Measurements from ENCODE around the gene KRTAP5-2. TPM values are rescaled to one million over a fixed set of nuclear protein-coding genes. Genes with fewer than 3 reads are reported as not detected.

KRTAP5-2 gene
- total RNA-seq, 1 donor from 2014 or later, result not detected

DNA sequence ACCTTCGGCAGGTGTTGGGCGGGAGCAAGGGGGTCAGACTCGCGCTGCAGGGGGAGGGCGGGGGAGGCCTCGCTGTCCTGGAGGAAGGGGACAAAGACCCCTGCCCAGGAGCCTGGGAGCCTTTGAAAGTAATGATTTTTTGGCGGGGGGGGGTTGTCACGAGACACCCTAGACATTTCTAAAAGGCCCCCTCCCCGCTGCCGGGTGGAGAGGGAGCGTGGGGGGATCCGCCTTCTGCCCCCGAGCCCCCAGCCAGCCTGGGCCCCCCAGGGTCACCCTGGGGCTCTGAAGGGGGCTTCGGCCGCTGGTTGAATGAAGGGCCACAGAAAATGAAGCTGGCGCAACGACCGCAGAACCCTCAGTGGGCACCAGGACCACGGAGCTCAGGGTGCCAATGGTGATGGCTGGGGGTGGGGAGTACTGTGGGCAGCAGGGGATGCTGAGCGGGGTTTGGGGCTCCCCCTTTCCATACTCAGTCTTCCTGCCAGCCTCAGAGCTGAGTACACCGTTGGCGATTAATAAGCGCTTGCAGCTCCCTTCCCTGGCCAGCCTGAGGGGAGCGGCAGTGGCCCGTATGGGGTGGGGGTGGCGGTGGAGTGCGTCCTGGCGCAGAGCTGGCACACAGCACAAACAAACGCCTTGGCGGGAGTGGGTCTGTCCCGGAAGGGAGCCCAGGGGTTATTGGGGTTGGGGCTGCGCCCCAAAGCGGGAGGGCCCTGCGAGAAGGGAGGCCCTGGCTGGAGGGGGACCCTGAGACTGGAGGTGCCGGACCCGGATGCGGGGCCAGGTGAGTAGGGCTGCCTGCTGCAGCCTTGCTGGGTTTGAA is 24.8 kb downstream of the KRTAP5-2 start:
- Histone ChIP-seq H3K27ac (ENCODE audit: low read depth, low read length) (no peak overlapping the region), H2AFZ (ENCODE audit: low read depth, low read length) (no peak overlapping the region), H3K36me3 (ENCODE audit: insufficient read depth, low read length) (no peaks in the 10 kb centered on the region), H3K4me1 (ENCODE audit: insufficient read depth, low read length) (no peaks in the 10 kb centered on the region), H4K20me1 (ENCODE audit: insufficient read depth, low read length) (peaks cover 42% of the 10 kb centered on the region), H3K9ac (ENCODE audit: low read length) (peak overlapping the region; percentile 78), H3K9me3 (ENCODE audit: insufficient read depth, low read depth, low read length) (no peaks in the 10 kb centered on the region), H3K4me2 (ENCODE audit: low read length) (peak overlapping the region; percentile 81), H3K4me3 (ENCODE audit: insufficient read depth, low read depth, low read length) (peak overlapping the region; percentile 37), H3K27me3 (ENCODE audit: insufficient read depth, low read length) (peaks cover 14% of the 10 kb centered on the region), H3K79me2 (ENCODE audit: insufficient read depth, low read length) (peaks cover 31% of the 10 kb centered on the region)
- Mint-ChIP-seq H3K27ac (ENCODE audit: unreplicated experiment) (no peak overlapping the region), H3K4me1 (ENCODE audit: low read depth, unreplicated experiment) (peaks cover 5% of the 10 kb centered on the region), H3K4me3 (ENCODE audit: unreplicated experiment) (peak overlapping the region; percentile 70), H3K27me3 (ENCODE audit: low read depth, unreplicated experiment) (peaks cover 18% of the 10 kb centered on the region), H3K36me3 (ENCODE audit: low read depth, unreplicated experiment) (peaks cover 6% of the 10 kb centered on the region), H3K9me3 (ENCODE audit: unreplicated experiment) (peaks cover 3% of the 10 kb centered on the region)
- DNase-seq (ENCODE audit: low read depth) (no peak), FAIRE-seq (no peak)
- TF ChIP-seq EZH2 (IDR thresholded peaks at IDR 0.05; ENCODE audit: insufficient read depth, low read length), result no peak
- TF ChIP-seq, protein P1, sequence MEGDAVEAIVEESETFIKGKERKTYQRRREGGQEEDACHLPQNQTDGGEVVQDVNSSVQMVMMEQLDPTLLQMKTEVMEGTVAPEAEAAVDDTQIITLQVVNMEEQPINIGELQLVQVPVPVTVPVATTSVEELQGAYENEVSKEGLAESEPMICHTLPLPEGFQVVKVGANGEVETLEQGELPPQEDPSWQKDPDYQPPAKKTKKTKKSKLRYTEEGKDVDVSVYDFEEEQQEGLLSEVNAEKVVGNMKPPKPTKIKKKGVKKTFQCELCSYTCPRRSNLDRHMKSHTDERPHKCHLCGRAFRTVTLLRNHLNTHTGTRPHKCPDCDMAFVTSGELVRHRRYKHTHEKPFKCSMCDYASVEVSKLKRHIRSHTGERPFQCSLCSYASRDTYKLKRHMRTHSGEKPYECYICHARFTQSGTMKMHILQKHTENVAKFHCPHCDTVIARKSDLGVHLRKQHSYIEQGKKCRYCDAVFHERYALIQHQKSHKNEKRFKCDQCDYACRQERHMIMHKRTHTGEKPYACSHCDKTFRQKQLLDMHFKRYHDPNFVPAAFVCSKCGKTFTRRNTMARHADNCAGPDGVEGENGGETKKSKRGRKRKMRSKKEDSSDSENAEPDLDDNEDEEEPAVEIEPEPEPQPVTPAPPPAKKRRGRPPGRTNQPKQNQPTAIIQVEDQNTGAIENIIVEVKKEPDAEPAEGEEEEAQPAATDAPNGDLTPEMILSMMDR (IDR thresholded peaks at IDR 0.05; ENCODE audit: insufficient read depth, low read depth, low read length), result no peak

- no peak within 1 kb of the TSS for H3K4me3 Mint-ChIP-seq (ENCODE audit: unreplicated experiment)
- Histone ChIP-seq H3K36me3 (ENCODE audit: insufficient read depth, low read length) (no peaks in the 10 kb centered on the region), H3K27ac (ENCODE audit: low read depth, low read length) (peak within 1 kb of the TSS; percentile 26), H3K4me3 (ENCODE audit: insufficient read depth, low read depth, low read length) (peak within 1 kb of the TSS; percentile 61), H3K79me2 (ENCODE audit: insufficient read depth, low read length) (peaks cover 39% of the 10 kb centered on the region), H3K4me1 (ENCODE audit: insufficient read depth, low read length) (no peaks in the 10 kb centered on the region), H3K27me3 (ENCODE audit: insufficient read depth, low read length) (peaks cover 14% of the 10 kb centered on the region), H3K4me2 (ENCODE audit: low read length) (peak within 1 kb of the TSS; percentile 89), H2AFZ (ENCODE audit: low read depth, low read length) (peak within 1 kb of the TSS; percentile 56), H3K9me3 (ENCODE audit: insufficient read depth, low read depth, low read length) (no peaks in the 10 kb centered on the region), H4K20me1 (ENCODE audit: insufficient read depth, low read length) (peaks cover 51% of the 10 kb centered on the region), H3K9ac (ENCODE audit: low read length) (peak within 1 kb of the TSS; percentile 87)
- H3K4me1 Mint-ChIP-seq (ENCODE audit: low read depth, unreplicated experiment), result peaks cover 5% of the 10 kb centered on the region
- H3K27me3 Mint-ChIP-seq (ENCODE audit: low read depth, unreplicated experiment), result peaks cover 16% of the 10 kb centered on the region
- no peaks in the 10 kb centered on the region for H3K9me3 Mint-ChIP-seq (ENCODE audit: unreplicated experiment)
- peaks cover 3% of the 10 kb centered on the region for H3K36me3 Mint-ChIP-seq (ENCODE audit: low read depth, unreplicated experiment)
- TF ChIP-seq, protein P1 (IDR thresholded peaks at IDR 0.05; ENCODE audit: insufficient read depth, low read depth, low read length), result no peak
- peak; percentile 77 for TF ChIP-seq EZH2 (IDR thresholded peaks at IDR 0.05; ENCODE audit: insufficient read depth, low read length)
- DNase-seq (ENCODE audit: low read depth) (peak; percentile 56), FAIRE-seq (no peak)
- no peak within 1 kb of the TSS for H3K27ac Mint-ChIP-seq (ENCODE audit: unreplicated experiment)
Measured at GRCh38 chr11:1572197-1573076, 25.7 kb downstream of the KRTAP5-2 start, which contains the start of gene DUSP8. Gene DUSP8 (minus strand): TSS chr11:1572271. CDS start chr11:1565826, 6,445 bp downstream.

Measured in astrocyte (in vitro differentiated cells and primary cell).